SK-N-MC (cell line): ENCODE data around the gene TDP1.

Experiments
- FOXP2 ChIP-seq: optimal IDR thresholded peaks from 2 replicates; pipeline ENCODE3; 2011; ENCODE audit warnings: mild to moderate bottlenecking, moderate library complexity; ENCODE audit not compliant: insufficient read depth; ENCODE audit errors: extremely low read length, control extremely low read depth
- POLR2AphosphoS5 ChIP-seq: IDR thresholded peaks from 2 replicates; pipeline ENCODE4 v1.6.1; 2012; ENCODE audit warnings: mild to moderate bottlenecking, low read depth, low read length, borderline replicate concordance

DNA sequence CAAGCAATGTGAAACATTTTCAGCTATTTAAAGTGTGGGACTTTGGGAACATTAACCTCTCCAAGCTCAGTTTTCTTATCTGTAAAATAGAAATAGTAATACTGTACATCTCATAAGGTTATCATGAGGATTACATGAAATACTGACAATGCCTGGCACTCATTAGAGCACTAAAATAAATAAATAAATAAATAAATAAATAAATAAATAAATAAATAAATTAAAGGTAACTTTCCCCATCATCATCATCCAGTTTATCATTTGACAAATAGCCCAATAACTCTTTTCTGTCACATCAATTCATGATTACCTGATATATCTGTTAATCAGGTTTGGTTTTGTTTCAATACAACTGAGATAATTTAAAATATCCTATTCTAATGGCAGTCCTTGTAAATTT, 49.7 kb upstream of the TDP1 start:
- no peak for TF ChIP-seq POLR2AphosphoS5
- TF ChIP-seq FOXP2: no peak
